Panc1 (cell line): ENCODE data around the gene NFILZ.

Experiments
- CTCF ChIP-seq: fragments of 450-650 bp; IDR thresholded peaks from 2 replicates; pipeline ENCODE4 v1.5.1; 2017; ENCODE audit warnings: mild to moderate bottlenecking
- POLR2AphosphoS5 ChIP-seq: IDR thresholded peaks from 2 replicates; pipeline ENCODE4 v1.6.1; 2012; ENCODE audit warnings: mild to moderate bottlenecking, low read depth, low read length, moderate library complexity
- REST ChIP-seq, 2 experiments: IDR thresholded peaks; 2 replicates each; pipeline ENCODE4 v1.6.1; 2011 to 2012; ENCODE audit warnings: low read depth in 2 of 2, control low read depth in 1 of 2, low read length in 1 of 2, mild to moderate bottlenecking in 1 of 2, moderate library complexity in 1 of 2; ENCODE audit not compliant: insufficient read depth in 1 of 2
- SIN3A ChIP-seq: IDR thresholded peaks from 2 replicates; pipeline ENCODE4 v1.6.1; 2012; ENCODE audit warnings: low read depth, mild to moderate bottlenecking, low read length, moderate library complexity, borderline replicate concordance; ENCODE audit not compliant: insufficient read depth

GRCh38 chr19:8638078-8638619 is 7.7 kb downstream of the NFILZ start:
- no peak for TF ChIP-seq CTCF
- no peak for TF ChIP-seq POLR2AphosphoS5
- no peak for TF ChIP-seq REST (IDR thresholded peaks at IDR 0.05; ENCODE audit: insufficient read depth in 1 of 2, low read depth in 2 of 2, low read length in 1 of 2)
- no peak for TF ChIP-seq SIN3A
